ENCODE measurements around the gene SLC2A1. TPM values are rescaled to one million over a fixed set of nuclear protein-coding genes. Genes with fewer than 3 reads are reported as not detected.

Gene SLC2A1
- total and polyA plus RNA-seq, 9 of the 15 experiments (the other 6 are each of a cell fraction or from before 2014, with no cell fraction given): 12.6 to 153 (median 48.0) TPM

DNA sequence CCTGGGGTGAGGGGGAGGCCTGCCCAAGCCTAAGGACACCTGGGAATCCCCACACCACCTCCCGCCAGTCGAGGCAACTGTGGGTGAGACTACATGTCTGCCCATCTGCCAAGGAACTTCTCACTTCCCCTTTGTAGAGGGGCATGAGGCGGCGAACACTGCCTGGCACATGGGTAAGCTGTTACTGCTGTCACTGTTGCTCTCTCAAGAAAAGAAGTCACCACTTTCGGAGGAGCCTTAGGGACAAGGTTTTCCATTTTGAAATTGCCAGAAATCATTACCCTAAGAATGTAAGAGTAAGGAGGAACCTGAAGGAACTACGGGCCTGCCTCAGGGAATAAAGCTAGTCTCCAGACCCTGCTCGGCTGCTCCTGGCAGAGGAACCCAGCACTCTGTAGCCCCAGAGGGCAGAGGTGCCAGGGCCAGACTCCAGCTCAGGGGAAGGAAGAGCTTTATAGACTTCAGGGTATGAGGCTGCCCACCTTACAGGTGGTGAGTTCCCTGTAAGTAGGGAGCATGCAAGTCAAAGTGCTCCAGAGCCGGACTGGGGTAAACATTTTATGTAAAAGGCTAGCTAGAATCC lies 23.3 kb downstream of the SLC2A1 start (continued):
- peak; percentile 18; the same call in 1 of the 2 replicates for TF ChIP-seq BCOR (IDR thresholded peaks at IDR 0.05)
- TF ChIP-seq, protein P1, sequence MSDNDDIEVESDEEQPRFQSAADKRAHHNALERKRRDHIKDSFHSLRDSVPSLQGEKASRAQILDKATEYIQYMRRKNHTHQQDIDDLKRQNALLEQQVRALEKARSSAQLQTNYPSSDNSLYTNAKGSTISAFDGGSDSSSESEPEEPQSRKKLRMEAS (CRISPR knock-in tag; IDR thresholded peaks at IDR 0.05): peak; percentile 19; the same call in 1 of the 2 replicates
- no peak for TF ChIP-seq U2AF1 (optimal IDR thresholded peaks at IDR 0.05; ENCODE audit: low read depth, low read length)
- TF ChIP-seq, protein P2, sequence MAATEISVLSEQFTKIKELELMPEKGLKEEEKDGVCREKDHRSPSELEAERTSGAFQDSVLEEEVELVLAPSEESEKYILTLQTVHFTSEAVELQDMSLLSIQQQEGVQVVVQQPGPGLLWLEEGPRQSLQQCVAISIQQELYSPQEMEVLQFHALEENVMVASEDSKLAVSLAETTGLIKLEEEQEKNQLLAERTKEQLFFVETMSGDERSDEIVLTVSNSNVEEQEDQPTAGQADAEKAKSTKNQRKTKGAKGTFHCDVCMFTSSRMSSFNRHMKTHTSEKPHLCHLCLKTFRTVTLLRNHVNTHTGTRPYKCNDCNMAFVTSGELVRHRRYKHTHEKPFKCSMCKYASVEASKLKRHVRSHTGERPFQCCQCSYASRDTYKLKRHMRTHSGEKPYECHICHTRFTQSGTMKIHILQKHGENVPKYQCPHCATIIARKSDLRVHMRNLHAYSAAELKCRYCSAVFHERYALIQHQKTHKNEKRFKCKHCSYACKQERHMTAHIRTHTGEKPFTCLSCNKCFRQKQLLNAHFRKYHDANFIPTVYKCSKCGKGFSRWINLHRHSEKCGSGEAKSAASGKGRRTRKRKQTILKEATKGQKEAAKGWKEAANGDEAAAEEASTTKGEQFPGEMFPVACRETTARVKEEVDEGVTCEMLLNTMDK (IDR thresholded peaks at IDR 0.05; ENCODE audit: borderline replicate concordance, insufficient read depth, low read depth, low read length, poor library complexity, severe bottlenecking): no peak
- peak; percentile 27; the same call in 1 of the 2 replicates for TF ChIP-seq CEBPG (CRISPR knock-in tag; IDR thresholded peaks at IDR 0.05)
- no peak for TF ChIP-seq CEBPG (tag; conservative IDR thresholded peaks at IDR 0.05 in 1 of 2, IDR thresholded peaks at IDR 0.05 in 1 of 2)
- TF ChIP-seq, protein P3, sequence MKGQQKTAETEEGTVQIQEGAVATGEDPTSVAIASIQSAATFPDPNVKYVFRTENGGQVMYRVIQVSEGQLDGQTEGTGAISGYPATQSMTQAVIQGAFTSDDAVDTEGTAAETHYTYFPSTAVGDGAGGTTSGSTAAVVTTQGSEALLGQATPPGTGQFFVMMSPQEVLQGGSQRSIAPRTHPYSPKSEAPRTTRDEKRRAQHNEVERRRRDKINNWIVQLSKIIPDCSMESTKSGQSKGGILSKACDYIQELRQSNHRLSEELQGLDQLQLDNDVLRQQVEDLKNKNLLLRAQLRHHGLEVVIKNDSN (CRISPR knock-in tag; IDR thresholded peaks at IDR 0.05): no peak
- TF ChIP-seq HSF4 (CRISPR knock-in tag; IDR thresholded peaks at IDR 0.05; ENCODE audit: borderline replicate concordance): 0 out of 2 replicates have a peak, but pooled peaks have one; percentile 10
- TF ChIP-seq NFRKB (IDR thresholded peaks at IDR 0.05; ENCODE audit: low read depth): no peak
- TF ChIP-seq CC2D1A (IDR thresholded peaks at IDR 0.05): no peak
- no peak for TF ChIP-seq BACH1 (tag; IDR thresholded peaks at IDR 0.05)
- TF ChIP-seq PHTF2 (CRISPR knock-in tag; IDR thresholded peaks at IDR 0.05): no peak
- no peak for TF ChIP-seq ZNF324 (CRISPR knock-in tag; IDR thresholded peaks at IDR 0.05)
- TF ChIP-seq SMAD4 (CRISPR knock-in tag; conservative IDR thresholded peaks at IDR 0.05): no peak
- no peak for TF ChIP-seq EGR1 (conservative IDR thresholded peaks at IDR 0.05)
- no peak for TF ChIP-seq HLTF (IDR thresholded peaks at IDR 0.05)
- no peak for TF ChIP-seq FOSL1 (tag; conservative IDR thresholded peaks at IDR 0.05)
- TF ChIP-seq, protein P4, sequence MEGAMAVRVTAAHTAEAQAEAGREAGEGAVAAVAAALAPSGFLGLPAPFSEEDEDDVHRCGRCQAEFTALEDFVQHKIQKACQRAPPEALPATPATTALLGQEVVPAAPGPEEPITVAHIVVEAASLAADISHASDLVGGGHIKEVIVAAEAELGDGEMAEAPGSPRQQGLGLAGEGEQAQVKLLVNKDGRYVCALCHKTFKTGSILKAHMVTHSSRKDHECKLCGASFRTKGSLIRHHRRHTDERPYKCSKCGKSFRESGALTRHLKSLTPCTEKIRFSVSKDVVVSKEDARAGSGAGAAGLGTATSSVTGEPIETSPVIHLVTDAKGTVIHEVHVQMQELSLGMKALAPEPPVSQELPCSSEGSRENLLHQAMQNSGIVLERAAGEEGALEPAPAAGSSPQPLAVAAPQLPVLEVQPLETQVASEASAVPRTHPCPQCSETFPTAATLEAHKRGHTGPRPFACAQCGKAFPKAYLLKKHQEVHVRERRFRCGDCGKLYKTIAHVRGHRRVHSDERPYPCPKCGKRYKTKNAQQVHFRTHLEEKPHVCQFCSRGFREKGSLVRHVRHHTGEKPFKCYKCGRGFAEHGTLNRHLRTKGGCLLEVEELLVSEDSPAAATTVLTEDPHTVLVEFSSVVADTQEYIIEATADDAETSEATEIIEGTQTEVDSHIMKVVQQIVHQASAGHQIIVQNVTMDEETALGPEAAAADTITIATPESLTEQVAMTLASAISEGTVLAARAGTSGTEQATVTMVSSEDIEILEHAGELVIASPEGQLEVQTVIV (CRISPR knock-in tag; IDR thresholded peaks at IDR 0.05; ENCODE audit: borderline replicate concordance): no peak
- TF ChIP-seq, protein P5, sequence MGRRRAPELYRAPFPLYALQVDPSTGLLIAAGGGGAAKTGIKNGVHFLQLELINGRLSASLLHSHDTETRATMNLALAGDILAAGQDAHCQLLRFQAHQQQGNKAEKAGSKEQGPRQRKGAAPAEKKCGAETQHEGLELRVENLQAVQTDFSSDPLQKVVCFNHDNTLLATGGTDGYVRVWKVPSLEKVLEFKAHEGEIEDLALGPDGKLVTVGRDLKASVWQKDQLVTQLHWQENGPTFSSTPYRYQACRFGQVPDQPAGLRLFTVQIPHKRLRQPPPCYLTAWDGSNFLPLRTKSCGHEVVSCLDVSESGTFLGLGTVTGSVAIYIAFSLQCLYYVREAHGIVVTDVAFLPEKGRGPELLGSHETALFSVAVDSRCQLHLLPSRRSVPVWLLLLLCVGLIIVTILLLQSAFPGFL (CRISPR knock-in tag; IDR thresholded peaks at IDR 0.05): no peak
- TF ChIP-seq, protein P6, sequence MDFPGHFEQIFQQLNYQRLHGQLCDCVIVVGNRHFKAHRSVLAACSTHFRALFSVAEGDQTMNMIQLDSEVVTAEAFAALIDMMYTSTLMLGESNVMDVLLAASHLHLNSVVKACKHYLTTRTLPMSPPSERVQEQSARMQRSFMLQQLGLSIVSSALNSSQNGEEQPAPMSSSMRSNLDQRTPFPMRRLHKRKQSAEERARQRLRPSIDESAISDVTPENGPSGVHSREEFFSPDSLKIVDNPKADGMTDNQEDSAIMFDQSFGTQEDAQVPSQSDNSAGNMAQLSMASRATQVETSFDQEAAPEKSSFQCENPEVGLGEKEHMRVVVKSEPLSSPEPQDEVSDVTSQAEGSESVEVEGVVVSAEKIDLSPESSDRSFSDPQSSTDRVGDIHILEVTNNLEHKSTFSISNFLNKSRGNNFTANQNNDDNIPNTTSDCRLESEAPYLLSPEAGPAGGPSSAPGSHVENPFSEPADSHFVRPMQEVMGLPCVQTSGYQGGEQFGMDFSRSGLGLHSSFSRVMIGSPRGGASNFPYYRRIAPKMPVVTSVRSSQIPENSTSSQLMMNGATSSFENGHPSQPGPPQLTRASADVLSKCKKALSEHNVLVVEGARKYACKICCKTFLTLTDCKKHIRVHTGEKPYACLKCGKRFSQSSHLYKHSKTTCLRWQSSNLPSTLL (IDR thresholded peaks at IDR 0.05): no peak
- TF ChIP-seq HDAC8 (tag; IDR thresholded peaks at IDR 0.05): no peak
